WI38 (cell line): Measurements from ENCODE around the gene NRSN2.
"Not testable (repeated sequence)": the region's sequence is repeated elsewhere in the genome, so short reads cannot be mapped to it uniquely, and the experiment has no call there.

Source experiments
- H3K4me3 ChIP-seq: 2 replicates; pipeline ENCODE4 v1.5.1; 2011; ENCODE audit warnings: low read depth, mild to moderate bottlenecking, control low read depth, low read length
- TF ChIP-seq, protein P1 (sequence below): IDR thresholded peaks from 2 replicates; pipeline ENCODE4 v1.5.1; 2012; ENCODE audit warnings: low read depth, mild to moderate bottlenecking, control low read depth, low read length

NRSN2 gene

GRCh38 chr20:376089-376488 is 29.2 kb downstream of the NRSN2 start:
- TF ChIP-seq, protein P1, sequence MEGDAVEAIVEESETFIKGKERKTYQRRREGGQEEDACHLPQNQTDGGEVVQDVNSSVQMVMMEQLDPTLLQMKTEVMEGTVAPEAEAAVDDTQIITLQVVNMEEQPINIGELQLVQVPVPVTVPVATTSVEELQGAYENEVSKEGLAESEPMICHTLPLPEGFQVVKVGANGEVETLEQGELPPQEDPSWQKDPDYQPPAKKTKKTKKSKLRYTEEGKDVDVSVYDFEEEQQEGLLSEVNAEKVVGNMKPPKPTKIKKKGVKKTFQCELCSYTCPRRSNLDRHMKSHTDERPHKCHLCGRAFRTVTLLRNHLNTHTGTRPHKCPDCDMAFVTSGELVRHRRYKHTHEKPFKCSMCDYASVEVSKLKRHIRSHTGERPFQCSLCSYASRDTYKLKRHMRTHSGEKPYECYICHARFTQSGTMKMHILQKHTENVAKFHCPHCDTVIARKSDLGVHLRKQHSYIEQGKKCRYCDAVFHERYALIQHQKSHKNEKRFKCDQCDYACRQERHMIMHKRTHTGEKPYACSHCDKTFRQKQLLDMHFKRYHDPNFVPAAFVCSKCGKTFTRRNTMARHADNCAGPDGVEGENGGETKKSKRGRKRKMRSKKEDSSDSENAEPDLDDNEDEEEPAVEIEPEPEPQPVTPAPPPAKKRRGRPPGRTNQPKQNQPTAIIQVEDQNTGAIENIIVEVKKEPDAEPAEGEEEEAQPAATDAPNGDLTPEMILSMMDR = no peak
- H3K4me3 ChIP-seq = no peak overlapping the region

DNA sequence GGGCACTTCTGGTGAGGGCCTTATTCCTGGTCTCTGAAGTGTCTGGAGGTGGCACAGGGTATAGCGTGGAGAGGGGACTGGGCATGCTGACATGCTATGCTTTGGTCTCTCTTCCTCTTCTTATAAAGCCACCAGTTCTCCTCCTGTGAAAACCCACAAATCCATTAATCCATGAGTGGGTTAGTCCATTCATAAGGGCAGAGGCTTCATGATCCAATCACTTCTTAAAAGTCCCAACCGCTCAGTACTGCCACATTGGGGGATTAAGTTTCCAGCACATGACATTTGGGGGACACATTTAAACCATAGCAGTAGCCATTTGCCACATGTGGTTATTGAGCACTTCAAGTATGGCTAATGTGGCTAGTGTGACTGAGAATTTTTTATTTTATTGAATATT is 29.8 kb downstream of the NRSN2 start:
- TF ChIP-seq, protein P1 = no peak
- H3K4me3 ChIP-seq = no peak overlapping the region

DNA sequence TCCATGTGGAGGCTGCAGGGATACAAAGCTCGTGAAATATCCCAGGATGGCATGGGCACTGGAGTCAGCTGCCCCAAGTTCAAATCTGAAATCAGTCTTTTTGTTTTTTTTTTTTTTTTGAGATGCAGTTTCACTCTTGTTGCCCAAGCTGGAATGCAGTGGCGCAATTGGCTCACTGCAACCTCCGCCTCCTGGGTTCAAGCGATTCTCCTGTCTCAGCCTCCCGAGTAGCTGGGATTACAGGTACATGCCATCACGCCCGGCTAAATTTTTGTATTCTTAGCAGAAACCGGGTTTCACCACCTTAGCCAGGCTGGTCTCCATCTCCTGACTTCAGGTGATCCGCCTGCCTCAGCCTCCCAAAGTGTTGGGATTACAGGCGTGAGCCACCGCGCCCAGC is 30.7 kb downstream of the NRSN2 start:
- not testable (repeated sequence) for H3K4me3 ChIP-seq

- H3K4me3 ChIP-seq = no peak overlapping the region
- TF ChIP-seq, protein P1 = no peak
Observed at GRCh38 chr20:378961-379336, 32.0 kb downstream of the NRSN2 start.

DNA sequence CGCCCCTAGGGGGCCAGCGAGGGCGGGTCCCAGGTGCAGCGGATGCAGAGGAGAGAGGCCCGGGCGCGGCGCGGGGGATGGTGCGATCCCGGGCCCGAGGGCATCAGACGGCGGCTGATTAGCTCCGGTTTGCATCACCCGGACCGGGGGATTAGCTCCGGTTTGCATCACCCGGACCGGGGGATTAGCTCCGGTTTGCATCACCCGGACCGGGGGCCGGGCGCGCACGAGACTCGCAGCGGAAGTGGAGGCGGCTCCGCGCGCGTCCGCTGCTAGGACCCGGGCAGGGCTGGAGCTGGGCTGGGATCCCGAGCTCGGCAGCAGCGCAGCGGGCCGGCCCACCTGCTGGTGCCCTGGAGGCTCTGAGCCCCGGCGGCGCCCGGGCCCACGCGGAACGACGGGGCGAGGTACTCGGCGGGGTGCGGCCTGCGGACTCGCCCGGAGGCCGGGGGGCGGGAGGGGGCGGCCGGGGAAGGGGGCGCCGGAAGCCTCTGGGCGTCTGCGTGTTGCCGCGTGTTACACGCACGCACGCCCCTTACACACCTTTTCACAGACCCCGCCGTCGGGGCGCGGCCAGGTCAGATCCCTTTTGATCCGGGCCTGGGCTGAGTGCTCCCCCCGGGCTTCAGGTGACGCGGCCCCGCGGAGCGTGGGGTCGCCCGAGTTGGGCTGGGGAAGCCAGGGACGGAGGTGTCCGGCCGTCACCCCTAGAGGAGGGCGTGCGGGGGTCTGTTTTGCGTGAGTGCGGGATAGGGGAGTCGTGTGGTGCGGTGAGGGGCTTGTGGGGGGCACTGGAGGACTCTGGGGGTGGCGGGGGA is 34.1 kb downstream of the NRSN2 start:
- TF ChIP-seq, protein P1 = no peak
- H3K4me3 ChIP-seq = peak overlapping the region; percentile 73

DNA sequence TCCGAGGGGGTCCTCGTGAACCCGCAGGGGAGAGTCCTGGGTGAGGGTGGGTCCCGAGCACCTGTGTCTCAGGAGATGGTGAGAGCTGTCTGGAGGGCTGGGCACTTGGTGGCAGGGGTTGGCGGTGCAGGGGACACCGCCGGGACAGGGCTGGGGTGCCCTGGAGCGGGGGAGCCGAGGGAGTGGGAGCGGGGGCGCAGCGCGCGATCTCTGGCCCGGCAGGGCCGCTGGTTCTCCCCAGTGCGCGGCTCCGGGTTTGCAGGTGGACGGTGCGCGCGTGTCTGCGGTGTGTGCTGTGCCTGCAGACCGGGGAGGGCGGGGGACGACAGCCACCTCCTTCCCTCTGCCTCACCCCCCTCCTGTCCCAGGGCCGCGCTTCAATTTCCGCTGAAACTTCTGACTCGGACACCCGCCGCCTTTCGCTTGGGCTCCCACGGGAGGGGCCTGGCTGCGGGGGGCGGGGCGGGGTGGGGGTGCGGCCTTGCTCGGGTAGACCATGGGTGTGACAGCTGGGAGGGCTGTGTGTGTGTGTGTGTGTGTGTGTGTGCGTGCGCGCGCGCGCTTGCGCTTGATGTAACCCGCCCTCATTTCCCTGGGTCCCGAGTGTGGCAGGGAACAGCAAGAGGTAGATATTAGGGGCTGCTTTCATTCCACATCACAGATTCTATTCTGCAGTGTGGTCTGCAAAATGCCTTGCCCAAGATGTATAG is 34.8 kb downstream of the NRSN2 start:
- TF ChIP-seq, protein P1 = no peak
- H3K4me3 ChIP-seq = peak overlapping the region; percentile 73

DNA sequence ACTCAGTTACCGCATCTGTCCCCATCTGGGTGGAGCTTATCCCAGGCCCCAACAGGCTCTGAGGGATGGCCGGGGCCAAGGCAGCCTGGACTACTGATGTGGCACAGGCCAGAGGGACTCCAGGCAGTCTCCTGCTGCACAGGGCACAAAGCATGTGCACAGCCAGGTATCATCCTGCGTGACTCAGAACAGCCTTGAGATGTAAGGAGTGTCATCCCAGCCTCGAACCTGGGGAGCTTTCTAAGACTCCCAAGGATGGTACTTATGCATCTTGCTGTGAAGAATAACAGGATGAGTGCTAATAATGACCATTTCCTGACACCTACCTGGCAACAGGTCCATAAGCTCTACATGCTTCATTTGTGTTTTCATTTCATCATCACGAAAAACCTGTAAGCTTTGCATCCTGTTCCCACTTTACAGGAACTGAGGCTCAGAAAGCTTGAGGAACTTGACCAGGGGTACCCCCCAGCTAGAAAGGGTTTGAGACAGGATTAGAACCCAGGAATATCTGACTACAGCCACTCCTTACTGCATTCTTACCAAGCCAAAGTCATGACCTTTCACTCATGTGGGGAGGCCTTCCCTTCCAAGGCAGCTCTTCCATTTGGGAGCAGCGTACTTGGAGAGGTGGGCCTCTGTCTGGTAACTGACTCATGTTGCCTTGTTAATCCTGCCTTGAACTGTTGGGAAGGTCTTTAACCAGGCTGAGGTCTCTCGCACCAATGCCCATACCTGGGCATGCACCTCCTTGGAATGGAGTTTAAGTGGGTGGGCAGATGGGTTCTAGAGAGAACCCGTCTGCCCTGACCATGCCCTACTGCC is 35.6 kb downstream of the NRSN2 start:
- TF ChIP-seq, protein P1 = no peak
- H3K4me3 ChIP-seq = peak overlapping the region; percentile 73
